GM18951 (cell line): ENCODE data around the gene ID3.

ENCODE experiments used
- POLR2A ChIP-seq: IDR thresholded peaks from 4 replicates; pipeline ENCODE4 v1.6.1; 2011; ENCODE audit warnings: mild to moderate bottlenecking; ENCODE audit not compliant: insufficient read length, insufficient read depth; ENCODE audit errors: extremely low read depth
- in situ Hi-C: fragments of 300-500 bp; cut with MboI; formaldehyde crosslinking; loops from one replicate; pipeline ENCODE4 v1.12.0; 2022; ENCODE audit warnings: low sequenced_read_pairs, mixed read lengths, inconsistent platforms; ENCODE audit not compliant: unreplicated experiment

The ID3 gene

GRCh38 chr1:23544444-23545389 is 14.6 kb downstream of the ID3 start:
- TF ChIP-seq POLR2A, result no peak
- in situ Hi-C loops, result loop anchor here (5.0 kb wide), 1 partner anchor 208 kb away; no protein-coding TSS in a partner anchor

DNA sequence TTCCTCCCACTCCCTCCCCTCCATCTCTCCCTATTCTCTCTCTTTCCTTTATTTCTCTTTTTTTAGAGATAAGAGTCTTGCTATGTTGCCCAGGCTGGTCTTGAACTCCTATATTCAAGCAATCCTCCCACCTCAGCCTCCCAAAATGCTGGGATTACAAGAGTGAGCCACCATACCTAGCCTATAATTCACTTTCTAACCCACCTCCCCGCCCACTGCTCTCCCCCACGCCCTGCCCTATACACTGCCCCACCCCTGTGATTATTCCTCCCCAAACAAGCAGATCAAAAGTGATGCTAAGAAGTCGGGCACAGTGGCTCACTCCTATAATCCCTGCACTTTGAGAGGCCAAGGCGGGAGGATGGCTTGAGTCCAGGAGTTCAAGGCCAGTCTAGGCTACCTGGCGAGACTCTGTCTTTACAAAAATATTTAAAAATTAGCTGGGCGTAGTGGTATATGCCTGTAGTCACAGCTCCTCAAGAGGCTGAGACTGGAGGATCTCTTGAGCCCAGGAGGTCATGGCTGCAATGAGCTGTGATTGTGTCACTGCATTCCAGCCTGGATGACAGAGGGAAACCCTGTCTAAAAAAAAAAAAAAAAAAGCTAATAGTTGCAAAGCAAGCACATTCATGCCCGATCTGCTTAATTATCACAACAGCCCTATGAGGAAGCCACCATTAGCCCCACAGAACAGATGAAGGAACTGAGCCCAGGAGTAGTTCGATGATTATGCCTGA is 15.4 kb downstream of the ID3 start:
- TF ChIP-seq POLR2A, result no peak
- in situ Hi-C loops, result loop anchor here (5.0 kb wide), 1 partner anchor 208 kb away; no protein-coding TSS in a partner anchor

DNA sequence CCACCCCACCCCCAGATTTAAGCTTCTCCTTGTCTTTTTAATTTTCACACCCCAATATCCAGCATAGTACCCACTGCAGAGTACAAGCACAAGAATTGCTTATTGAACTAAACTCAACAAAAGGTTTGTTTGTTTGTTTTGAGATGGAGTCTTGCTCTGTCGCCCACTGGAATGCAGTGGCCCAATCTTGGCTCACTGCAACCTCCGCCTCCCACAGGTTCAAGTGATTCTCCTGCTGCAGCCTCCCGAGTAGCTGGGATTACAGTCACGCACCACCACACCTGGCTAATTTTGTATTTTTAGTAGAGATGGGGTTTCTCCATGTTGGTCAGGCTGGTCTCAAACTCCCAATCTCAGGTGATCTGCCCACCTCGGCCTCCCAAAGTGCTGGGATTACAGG is 16.4 kb downstream of the ID3 start:
- in situ Hi-C loops, result loop anchor here (5.0 kb wide), 1 partner anchor 209 kb away; no protein-coding TSS in a partner anchor

DNA sequence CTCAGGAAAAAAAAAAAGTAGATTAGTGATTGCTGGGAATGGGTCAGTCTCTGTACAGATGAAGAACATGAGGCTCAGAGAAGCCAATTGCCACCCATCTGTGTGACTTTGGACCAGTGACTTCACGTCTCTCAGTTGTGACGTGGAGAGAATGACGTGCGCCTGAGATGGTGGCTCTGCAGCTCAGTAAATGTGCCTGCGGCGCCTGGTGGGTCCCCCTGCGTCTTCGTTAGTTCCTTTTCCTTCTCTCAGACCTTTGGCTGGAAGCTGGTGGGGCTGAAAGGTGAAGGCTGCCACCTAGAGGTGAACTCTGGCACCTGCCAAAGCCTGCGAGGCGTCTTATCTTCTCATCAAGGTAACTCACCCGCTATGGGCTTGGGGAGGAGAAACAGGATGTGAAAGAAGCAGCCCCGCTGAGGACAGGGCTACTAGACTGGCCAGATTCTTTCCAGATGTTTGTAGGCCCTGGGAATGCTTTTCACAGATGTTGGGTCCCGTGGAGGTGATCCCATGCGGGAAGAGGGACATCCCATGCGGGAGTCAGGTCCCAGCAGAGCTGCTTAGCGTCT is 19.5 kb downstream of the ID3 start:
- TF ChIP-seq POLR2A, result no peak
- in situ Hi-C loops, result loop anchor here (5.0 kb wide), 2 partner anchors 42 to 213 kb away; no protein-coding TSS in a partner anchor

DNA sequence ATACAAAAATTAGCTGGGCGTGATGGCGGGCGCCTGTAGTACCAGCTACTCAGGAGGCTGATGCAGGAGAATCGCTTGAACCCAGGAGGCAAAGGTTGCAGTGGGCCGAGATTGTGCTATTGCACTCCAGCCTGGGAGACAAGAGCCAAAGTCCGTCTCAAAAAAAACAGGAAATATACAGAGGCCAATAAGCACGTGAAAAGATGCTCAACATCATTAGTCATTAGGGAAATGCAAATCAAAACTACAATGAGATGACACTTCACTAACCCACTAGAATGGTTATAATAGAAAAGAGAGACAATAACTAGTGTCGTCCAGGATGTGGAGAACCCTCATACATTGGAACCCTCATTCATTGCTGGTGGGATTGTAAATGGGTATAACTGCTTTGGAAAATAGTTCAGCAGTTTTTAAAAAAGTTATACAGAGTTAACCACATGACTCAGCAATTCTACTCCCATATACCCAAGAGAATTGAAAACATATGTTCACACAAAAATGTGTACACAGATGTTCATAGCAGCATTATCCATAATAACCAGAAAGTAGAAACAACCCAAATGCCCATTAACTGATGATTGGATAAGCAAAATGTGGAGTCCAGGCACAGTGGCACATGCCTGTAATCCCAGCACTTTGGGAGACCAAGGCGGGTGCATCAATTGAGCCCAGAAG is 21.9 kb downstream of the ID3 start:
- in situ Hi-C loops, result loop anchor here (5.0 kb wide), 1 partner anchor 40 kb away; no protein-coding TSS in a partner anchor
- TF ChIP-seq POLR2A, result no peak

GRCh38 chr1:23533246-23534023 is 25.9 kb downstream of the ID3 start:
- no peak for TF ChIP-seq POLR2A
- in situ Hi-C loops, result no loop called here

GRCh38 chr1:23531562-23532094 is 27.7 kb downstream of the ID3 start:
- in situ Hi-C loops, result no loop called here
- TF ChIP-seq POLR2A, result no peak

DNA sequence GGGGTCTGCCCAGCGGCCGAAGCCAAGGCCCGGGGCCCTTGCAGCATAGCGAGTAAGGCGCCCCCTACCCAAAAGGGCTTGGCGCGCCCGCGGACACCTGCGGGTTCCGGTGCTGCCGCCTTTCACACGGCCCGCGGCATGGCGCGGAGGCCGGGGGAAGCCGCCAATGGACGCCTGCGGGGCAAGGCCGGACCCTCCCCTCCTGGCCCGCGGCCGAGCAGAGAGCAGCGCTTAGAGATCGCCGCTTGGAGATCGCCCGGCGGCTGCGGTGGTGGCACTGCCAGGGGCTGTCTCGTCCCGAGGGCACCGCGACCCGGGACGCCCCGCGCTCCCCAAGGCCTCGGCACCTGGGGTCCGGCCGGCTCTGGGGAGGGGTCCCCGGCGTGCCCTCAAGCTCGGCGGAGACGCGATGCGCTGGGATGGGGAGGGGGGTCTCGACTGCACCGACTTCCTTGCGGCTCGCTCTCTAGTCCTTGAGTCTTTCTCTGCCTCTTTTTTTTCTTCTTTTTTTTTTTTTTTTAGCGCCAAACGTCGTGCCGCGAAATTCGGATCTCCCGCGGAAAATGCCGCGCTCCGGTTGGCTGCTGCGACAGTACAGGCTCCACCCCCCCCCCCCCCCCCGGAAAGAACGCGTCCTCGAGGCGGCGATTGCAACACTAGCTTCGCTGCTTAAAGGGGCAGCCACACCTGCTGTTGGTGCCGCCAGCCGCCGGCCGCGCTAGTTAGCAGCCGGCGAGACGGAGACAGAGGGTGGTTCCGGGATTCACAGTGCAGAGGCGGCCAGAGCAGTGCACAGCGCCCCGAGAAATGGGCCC is 28.3 kb downstream of the ID3 start, which contains the start of gene E2F2:
TSS of gene E2F2 (minus strand) at position 487 of the 815 bp plus-strand sequence. CDS start at position 47, 440 bp downstream.
- TF ChIP-seq POLR2A, result peak; percentile 30
- in situ Hi-C loops, result no loop called here

- in situ Hi-C loops, result no loop called here
Measured at GRCh38 chr1:23530087-23530746, 29.1 kb downstream of the ID3 start.

More at GRCh38 chr1:23530087-23530746, 29.1 kb downstream of the ID3 start:
- no peak for TF ChIP-seq POLR2A
